Naive B cell (primary cell): ENCODE results near the gene OR4C46. TPM values are rescaled to one million over a fixed set of nuclear protein-coding genes. Genes with fewer than 3 reads are reported as not detected.
"Not testable (repeated sequence)": the region's sequence is repeated elsewhere in the genome, so short reads cannot be mapped to it uniquely, and the experiment has no call there.

Source experiments
- ATAC-seq, 2 donors: fragments of 150-1000 bp; cut with Tn5 transposase; 2 replicates each; pipeline ENCODE4 v1.10.0; 2021; ENCODE audit warnings: low read depth in 2 of 2, mild to moderate bottlenecking in 2 of 2, moderate library complexity in 2 of 2
- DNase-seq: peaks from one replicate; pipeline ENCODE4 v3.0.0; 2022
- H3K27ac Mint-ChIP-seq, 6 donors: one replicate each; pipeline ENCODE4 v1.8.0; 2020 to 2022; ENCODE audit warnings: mild to moderate bottlenecking in 6 of 6, mixed read lengths in 6 of 6, moderate library complexity in 5 of 6, inconsistent platforms in 2 of 6
- H3K27me3 Mint-ChIP-seq, 3 donors: one replicate each; pipeline ENCODE4 v1.8.0; 2021 to 2022; ENCODE audit warnings: mixed read lengths in 3 of 3, mild to moderate bottlenecking in 1 of 3
- H3K36me3 Mint-ChIP-seq, 2 donors: one replicate each; pipeline ENCODE4 v1.8.0; 2020 to 2022; ENCODE audit warnings: mixed read lengths in 2 of 2, inconsistent platforms in 1 of 2, mild to moderate bottlenecking in 1 of 2
- H3K4me1 Mint-ChIP-seq, 3 donors: one replicate each; pipeline ENCODE4 v1.8.0; 2020 to 2022; ENCODE audit warnings: mixed read lengths in 3 of 3, inconsistent platforms in 1 of 3, mild to moderate bottlenecking in 1 of 3, moderate library complexity in 1 of 3
- H3K4me3 Mint-ChIP-seq, 8 donors: one replicate each; pipeline ENCODE4 v1.8.0; 2020 to 2022; ENCODE audit warnings: mild to moderate bottlenecking in 8 of 8, mixed read lengths in 8 of 8, moderate library complexity in 8 of 8, inconsistent platforms in 2 of 8
- H3K9me3 Mint-ChIP-seq, 7 donors: one replicate each; pipeline ENCODE4 v1.8.0; 2020 to 2022; ENCODE audit warnings: mixed read lengths in 7 of 7, mild to moderate bottlenecking in 5 of 7, inconsistent platforms in 2 of 7, moderate library complexity in 1 of 7
- polyA plus RNA-seq, 6 donors: library from polyadenylated mRNA; unstranded; fragments of 300-500 nt; fragmentation: Illumina TruSeq; gene quantifications; one replicate each; pipeline ENCODE4 v1.2.3, GENCODE V29; 2021; ENCODE audit warnings: low read depth in 6 of 6

Gene OR4C46
- polyA plus RNA-seq: not detected

DNA sequence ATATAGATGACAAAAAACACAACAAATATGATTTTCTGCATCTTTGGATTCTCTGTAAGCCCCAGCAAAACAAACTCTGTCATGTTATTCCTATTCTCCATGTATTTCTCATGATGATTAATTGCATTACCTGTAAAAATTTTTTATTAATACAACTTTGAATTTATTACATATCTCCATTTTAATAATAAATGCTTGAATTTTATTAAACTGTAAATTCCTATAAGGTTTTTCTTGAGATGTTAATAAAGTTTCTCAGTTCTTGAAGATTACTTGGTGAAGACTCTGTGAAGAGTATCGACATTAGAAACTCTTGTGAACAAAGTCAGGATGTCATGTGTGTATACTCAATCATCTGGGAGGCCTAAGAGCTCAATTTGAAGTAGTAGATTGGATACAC is at the start of gene OR4C46:
Gene OR4C46 (minus strand): TSS at position 101 of the 400 bp plus-strand sequence. CDS start 0 bp downstream, at position 101.
- H3K4me3 Mint-ChIP-seq: no peak within 1 kb of the TSS
- no peaks in the 10 kb centered on the region for H3K27me3 Mint-ChIP-seq
- no peaks in the 10 kb centered on the region for H3K4me1 Mint-ChIP-seq

DNA sequence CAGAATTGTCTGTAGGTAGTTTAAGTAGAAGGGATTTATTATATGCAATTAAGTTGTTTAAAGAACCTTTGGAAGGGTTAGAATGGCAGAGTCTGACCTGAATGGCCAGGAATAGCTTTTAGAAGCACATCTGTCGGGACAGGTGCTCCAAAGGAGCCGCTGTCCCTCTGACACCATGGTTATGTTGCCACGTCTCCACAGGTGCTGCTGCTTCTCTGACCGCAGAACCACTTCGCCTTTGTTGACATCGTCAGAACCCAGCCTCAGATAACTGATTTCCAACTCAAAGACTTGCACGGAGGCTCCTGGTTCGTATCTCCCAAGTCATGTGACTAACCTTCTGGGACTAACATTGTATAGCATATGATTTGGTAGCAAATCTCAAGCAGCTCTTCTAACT is 41.8 kb upstream of the OR4C46 start:
- not testable (repeated sequence) for H3K4me1 Mint-ChIP-seq, ATAC-seq, H3K27ac Mint-ChIP-seq, H3K36me3 Mint-ChIP-seq, H3K4me3 Mint-ChIP-seq, H3K27me3 Mint-ChIP-seq, DNase-seq
- H3K9me3 Mint-ChIP-seq: peaks cover 3 to 36% (median 8%) of the 10 kb centered on the region in 7 donors

More for the DNA sequence above, at the start of gene OR4C46:
- DNase-seq (no peak), ATAC-seq (no peak)
- no peaks in the 10 kb centered on the region for H3K36me3 Mint-ChIP-seq
- no peak within 1 kb of the TSS for H3K27ac Mint-ChIP-seq
- H3K9me3 Mint-ChIP-seq: peaks cover 5 to 21% (median 10%) of the 10 kb centered on the region in 7 donors

DNA sequence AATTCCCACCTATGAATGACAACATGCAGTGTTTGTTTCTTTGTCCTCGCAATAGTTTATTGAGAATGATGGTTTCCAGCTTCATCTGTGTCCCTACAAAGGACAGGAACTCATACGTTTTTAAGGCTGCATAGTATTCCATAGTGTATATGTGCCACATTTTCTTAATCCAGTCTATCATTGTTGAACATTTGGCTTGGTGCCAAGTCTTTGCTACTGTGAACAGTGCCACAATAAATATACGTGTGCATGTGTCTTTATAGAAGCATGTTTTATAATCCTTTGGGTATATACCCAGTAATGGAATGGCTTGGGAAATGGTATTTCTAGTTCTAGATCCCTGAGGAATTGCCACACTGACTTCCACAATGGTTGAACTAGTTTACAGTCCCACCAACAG is 42.4 kb downstream of the OR4C46 start:
- Mint-ChIP-seq H3K9me3 (peaks cover 10 to 61% (median 51%) of the 10 kb centered on the region in 7 donors), H3K36me3 (peaks cover 0 to 13% of the 10 kb centered on the region in 2 donors)
- not testable (repeated sequence) for H3K4me3 Mint-ChIP-seq, H3K27me3 Mint-ChIP-seq, H3K4me1 Mint-ChIP-seq, ATAC-seq, DNase-seq, H3K27ac Mint-ChIP-seq

DNA sequence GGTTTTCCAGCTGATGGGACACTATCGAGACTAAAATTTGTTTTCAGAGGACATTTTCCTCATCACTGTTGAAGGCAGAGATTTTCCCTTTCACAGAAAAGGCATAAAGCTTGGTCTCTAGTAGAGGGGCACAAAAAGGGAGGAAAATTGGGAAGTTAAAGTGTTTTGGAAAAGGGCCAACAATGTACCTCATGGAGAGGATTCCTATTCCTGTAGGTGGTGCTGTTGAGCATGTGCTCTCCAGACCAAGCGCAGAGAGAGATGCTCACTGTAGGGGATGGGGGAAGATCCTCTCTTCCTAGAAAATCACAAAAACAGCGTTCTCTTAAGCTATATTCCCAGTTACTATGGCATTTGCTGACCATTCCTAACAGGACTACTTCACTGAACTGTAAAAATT is 44.9 kb downstream of the OR4C46 start:
- ATAC-seq (no peak), DNase-seq (no peak)
- H3K27ac Mint-ChIP-seq: no peak overlapping the region
- H3K9me3 Mint-ChIP-seq: peaks cover 8 to 63% (median 48%) of the 10 kb centered on the region in 7 donors
- H3K27me3 Mint-ChIP-seq: no peaks in the 10 kb centered on the region
- H3K4me3 Mint-ChIP-seq: no peak overlapping the region
- no peaks in the 10 kb centered on the region for H3K4me1 Mint-ChIP-seq
- H3K36me3 Mint-ChIP-seq: peaks cover 0 to 13% of the 10 kb centered on the region in 2 donors

DNA sequence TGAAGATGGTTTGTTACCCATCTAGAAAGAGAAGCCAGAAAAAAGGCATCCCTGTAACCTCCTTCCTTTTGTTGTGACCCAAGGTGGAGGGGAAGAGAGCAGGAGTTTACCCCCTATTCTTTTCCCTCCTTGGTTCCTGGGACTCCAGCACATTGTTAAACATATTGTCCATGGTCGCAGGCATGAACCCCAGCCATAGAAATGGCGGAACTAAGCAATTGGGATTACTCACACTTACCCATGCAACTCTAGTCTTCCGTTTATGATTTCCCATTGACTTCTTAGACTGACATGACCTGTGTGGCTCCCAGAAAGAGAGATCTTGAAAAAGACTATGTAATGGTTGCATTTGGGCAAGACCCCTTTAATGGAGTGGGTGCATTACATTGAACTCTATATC is 45.4 kb downstream of the OR4C46 start:
- H3K4me3 Mint-ChIP-seq: no peak overlapping the region
- no peak overlapping the region for H3K27ac Mint-ChIP-seq
- no peaks in the 10 kb centered on the region for H3K27me3 Mint-ChIP-seq
- peaks cover 8 to 67% (median 46%) of the 10 kb centered on the region in 7 donors for H3K9me3 Mint-ChIP-seq
- no peak for ATAC-seq
- H3K4me1 Mint-ChIP-seq: no peaks in the 10 kb centered on the region
- no peak for DNase-seq
- H3K36me3 Mint-ChIP-seq: peaks cover 0 to 13% of the 10 kb centered on the region in 2 donors

Other genes with a start within 250 kb of the OR4C46 start
- gene OR4A5, start 102.8 kb upstream of the OR4C46 start, polyA plus RNA-seq: not detected